Measurements from ENCODE around the gene CEND1.

The CEND1 gene

DNA sequence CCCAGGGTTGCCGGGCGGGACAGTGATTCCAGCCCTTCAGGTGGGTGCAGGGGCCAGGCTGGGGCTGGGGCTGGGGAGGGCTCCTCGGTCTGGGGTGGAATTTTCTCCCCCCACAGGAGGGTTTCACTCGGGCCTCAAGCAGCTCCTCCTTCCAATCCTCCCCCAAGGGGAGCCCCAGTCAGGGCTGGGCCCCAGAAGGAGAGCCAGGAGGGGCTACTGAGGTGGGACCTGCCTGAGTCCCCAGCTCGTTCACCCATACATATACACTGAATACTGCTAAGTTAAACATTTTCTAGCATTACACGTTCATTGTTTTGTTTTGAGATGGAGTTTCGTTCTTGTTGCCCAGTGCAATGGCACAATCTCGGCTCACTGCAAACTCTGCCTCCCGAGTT is 36.3 kb upstream of the CEND1 start:
- no peak for TF ChIP-seq POLR2AphosphoS5 (IDR thresholded peaks at IDR 0.05; ENCODE audit: low read depth, low read length)
- TF ChIP-seq TAF1 (IDR thresholded peaks at IDR 0.05; ENCODE audit: borderline replicate concordance, low read depth, low read length) = no peak
- TF ChIP-seq POLR2A (IDR thresholded peaks at IDR 0.05; ENCODE audit: low read depth, low read length) = no peak
- DNase-seq (ENCODE audit: insufficient read length) (no peak), FAIRE-seq (peak; percentile 21)

DNA sequence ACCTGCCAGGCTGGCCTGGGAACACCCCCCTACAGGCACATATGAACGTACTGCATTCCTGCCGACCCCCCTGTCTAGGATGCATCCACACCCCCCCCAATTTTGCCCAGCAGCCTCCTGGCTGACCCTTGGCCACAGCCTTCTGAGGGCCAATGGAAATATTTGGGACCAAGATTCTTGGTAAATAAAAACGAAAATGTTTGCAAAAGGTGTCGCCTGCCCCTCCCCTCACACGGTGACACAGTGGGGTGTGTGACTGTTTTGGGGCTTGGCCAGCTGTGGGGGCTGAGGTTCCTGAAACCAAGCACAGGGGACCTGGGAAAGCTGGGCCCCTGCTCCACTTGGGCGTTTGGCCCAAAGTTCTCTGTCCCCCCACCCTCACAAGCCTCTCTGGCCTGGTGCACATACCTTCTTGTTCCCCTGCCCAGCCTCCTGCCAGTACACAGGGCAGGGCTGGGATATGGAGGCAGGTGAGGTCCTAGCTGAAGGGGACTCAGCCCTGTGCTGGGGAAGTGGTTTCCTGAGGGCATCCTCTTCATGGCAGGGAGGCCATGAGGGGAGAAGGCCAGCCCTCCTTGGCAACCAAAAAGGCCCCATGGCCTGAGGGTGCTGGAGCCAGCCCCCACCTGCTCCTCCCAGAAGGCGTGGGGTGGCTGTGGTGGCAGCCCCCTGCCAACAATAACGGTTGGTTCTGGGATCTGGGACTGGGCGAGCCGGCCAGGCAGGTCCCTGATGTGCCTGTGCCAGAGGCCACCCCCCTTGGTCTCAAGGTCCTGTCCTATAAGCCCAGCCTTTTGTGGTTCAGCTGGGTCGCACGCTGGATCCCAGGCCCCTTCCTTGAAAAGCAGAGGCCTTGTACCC is 35.7 kb upstream of the CEND1 start:
- DNase-seq (ENCODE audit: insufficient read length) = no peak
- TF ChIP-seq POLR2AphosphoS5 (IDR thresholded peaks at IDR 0.05; ENCODE audit: low read depth, low read length) (no peak), POLR2A (IDR thresholded peaks at IDR 0.05; ENCODE audit: low read depth, low read length) (no peak), TAF1 (IDR thresholded peaks at IDR 0.05; ENCODE audit: borderline replicate concordance, low read depth, low read length) (no peak)
- no peak for FAIRE-seq

DNA sequence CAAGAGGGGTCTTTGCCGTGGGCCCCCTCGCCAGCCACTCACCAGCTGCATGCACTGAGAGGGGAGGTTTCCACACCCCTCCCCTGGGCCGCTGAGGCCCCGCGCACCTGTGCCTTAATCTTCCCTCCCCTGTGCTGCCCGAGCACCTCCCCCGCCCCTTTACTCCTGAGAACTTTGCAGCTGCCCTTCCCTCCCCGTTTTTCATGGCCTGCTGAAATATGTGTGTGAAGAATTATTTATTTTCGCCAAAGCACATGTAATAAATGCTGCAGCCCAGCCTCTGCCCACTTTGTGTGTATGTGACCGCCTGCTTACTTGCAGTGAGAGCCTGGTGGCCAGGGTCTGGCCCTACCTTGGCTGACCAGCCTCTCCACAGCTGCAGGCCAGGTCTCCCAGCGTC is 35.1 kb upstream of the CEND1 start:
- DNase-seq (ENCODE audit: insufficient read length) = no peak
- FAIRE-seq = no peak
- TF ChIP-seq TAF1 (IDR thresholded peaks at IDR 0.05; ENCODE audit: borderline replicate concordance, low read depth, low read length) (no peak), POLR2A (IDR thresholded peaks at IDR 0.05; ENCODE audit: low read depth, low read length) (no peak), POLR2AphosphoS5 (IDR thresholded peaks at IDR 0.05; ENCODE audit: low read depth, low read length) (no peak)

DNA sequence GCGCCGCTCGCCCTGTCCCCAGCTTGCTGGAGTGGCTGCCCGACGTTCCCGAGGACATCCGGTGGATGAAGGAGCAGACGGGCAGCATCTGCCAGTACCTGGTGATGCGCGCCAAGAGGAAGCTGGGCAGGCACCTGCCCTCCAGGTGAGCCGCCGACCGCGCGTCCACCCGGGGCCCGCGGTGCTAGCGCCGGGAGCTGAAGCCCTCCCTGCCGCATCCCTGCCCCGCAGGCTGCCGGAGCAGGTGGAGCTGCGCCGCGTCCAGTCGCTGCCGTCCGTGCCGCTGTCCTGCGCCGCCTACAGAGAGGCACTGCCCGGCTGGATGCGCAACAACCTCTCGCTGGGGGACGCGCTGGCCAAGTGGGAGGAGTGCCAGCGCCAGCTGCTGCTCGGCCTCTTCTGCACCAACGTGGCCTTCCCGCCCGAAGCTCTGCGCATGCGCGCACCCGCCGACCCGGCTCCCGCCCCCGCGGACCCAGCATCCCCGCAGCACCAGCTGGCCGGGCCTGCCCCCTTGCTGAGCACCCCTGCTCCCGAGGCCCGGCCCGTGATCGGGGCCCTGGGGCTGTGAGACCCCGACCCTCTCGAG is 34.5 kb upstream of the CEND1 start:
- DNase-seq (ENCODE audit: insufficient read length) (no peak), FAIRE-seq (no peak)
- no peak for TF ChIP-seq POLR2AphosphoS5 (IDR thresholded peaks at IDR 0.05; ENCODE audit: low read depth, low read length)
- no peak for TF ChIP-seq POLR2A (IDR thresholded peaks at IDR 0.05; ENCODE audit: low read depth, low read length)
- no peak for TF ChIP-seq TAF1 (IDR thresholded peaks at IDR 0.05; ENCODE audit: borderline replicate concordance, low read depth, low read length)

DNA sequence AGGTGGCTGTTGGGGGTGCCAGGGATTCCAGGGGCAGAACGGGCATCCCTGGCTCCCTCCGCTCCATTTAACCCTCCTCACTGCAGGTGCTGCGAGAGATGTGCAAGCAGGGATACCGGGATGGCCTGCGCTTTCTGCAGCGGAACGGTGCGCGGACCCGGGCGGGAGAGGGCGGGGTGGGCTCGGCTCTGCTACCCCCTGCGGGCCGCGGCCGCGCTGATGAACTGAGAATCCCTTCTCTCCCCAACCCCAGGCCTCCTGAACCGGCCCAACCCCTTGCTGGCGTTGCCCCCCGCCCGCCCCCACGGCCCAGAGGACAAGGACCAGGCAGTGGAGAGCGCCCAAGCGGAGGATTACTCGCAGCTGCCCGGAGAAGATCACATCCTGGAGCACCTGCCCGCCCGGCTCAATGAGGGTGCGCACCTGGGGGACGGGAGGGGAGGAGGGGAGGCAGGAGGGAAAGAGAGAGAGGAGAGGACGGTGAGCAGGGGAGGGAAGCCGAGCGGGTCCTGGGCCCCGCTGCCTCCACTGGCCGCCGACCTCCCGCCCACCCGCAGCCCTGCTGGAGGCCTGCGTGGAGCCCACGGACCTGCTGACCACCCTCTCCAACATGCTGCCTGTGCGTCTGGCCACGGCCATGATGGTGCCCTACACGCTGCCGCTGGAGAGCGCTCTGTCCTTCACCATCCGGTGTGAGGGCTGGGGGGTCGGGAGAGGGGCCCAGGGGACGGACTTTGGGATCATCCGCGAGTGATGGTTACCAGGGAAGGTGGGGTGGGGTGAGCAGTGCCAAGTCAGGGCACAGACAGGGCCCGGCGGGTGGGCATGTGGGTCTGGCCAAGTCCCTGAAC is 33.8 kb upstream of the CEND1 start:
- no peak for DNase-seq (ENCODE audit: insufficient read length)
- FAIRE-seq = no peak
- TF ChIP-seq POLR2A (IDR thresholded peaks at IDR 0.05; ENCODE audit: low read depth, low read length) (no peak), TAF1 (IDR thresholded peaks at IDR 0.05; ENCODE audit: borderline replicate concordance, low read depth, low read length) (no peak), POLR2AphosphoS5 (IDR thresholded peaks at IDR 0.05; ENCODE audit: low read depth, low read length) (no peak)

DNA sequence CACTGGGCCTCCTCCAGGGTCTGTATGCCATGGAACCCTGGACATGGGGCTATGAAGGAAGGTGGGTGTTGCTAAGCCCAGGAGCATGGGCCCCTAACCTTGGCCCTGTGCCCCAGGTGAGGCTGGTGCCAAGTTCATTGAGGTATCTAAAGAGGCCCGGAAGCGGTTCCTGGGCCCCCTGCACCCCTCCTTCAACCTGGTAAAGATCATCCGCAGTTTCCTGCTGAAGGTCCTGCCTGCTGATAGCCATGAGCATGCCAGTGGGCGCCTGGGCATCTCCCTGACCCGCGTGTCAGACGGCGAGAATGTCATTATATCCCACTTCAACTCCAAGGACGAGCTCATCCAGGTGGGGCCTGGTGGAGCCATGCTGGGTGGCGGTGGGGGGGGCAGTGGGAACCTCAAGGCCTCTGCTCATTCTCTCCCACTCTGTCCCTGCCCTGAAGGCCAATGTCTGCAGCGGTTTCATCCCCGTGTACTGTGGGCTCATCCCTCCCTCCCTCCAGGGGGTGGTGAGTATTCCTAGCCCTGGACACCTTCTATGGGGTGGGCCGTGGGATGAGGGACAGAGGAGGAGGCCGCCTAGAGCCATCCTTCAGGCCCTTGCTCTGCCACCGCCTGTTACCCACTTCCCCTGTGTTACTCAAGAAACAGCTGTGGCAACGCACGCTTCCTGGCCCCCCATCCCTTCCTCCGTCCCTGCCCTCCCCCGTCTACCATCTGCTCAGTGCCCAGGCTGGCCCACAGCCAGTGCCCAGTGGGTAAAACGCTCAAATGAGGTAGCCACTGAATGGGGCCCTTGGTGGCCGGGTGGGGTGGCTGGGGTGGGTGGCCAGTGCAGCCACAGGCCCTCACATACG is 31.9 kb upstream of the CEND1 start:
- no peak for TF ChIP-seq POLR2AphosphoS5 (IDR thresholded peaks at IDR 0.05; ENCODE audit: low read depth, low read length)
- no peak for TF ChIP-seq TAF1 (IDR thresholded peaks at IDR 0.05; ENCODE audit: borderline replicate concordance, low read depth, low read length)
- no peak for TF ChIP-seq POLR2A (IDR thresholded peaks at IDR 0.05; ENCODE audit: low read depth, low read length)
- FAIRE-seq = no peak
- DNase-seq (ENCODE audit: insufficient read length) = no peak

DNA sequence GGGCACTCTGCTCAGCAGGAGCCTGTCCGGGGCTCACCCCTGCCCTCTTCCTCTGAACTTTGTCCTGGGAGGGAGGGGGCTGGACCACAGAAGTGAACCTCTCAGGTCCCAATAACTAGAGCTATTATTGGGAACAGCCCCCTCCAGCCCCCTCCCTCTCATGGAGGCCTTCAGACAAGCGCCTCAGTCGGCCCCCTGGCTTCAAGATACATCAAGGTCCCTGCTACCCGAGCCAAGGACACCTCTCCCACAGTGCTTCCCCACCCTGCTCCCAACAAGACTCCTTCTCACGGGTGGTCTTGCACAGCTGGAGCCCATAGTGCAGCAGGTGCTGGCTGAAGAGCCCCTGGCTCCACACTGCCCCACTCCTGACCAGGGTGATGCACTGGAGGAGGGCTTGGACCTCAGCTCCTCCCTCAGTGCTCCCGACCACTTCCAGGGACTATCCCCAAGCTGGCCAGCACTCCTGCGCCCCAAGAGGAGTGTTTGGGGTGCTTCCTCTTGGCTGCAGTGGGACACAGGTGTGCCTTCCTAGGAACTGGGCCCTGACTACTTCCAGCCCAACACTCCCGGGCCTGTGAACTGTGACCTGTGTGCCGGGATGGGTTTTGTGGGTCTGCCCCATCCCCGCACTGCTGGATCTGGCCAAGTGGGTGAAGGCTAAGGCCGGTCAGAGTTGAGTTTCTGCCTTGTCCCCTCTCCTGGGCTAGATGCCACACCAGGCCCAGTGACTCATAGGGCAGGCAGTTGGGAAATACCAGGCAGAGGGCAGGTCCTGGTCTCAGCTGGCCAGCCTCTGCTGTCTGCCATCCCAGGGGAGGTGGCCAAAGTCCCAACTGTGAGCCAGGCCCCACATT is 31.0 kb upstream of the CEND1 start:
- DNase-seq (ENCODE audit: insufficient read length) (no peak), FAIRE-seq (no peak)
- TF ChIP-seq TAF1 (IDR thresholded peaks at IDR 0.05; ENCODE audit: borderline replicate concordance, low read depth, low read length) = no peak
- TF ChIP-seq POLR2AphosphoS5 (IDR thresholded peaks at IDR 0.05; ENCODE audit: low read depth, low read length) = no peak
- TF ChIP-seq POLR2A (IDR thresholded peaks at IDR 0.05; ENCODE audit: low read depth, low read length) = no peak

DNA sequence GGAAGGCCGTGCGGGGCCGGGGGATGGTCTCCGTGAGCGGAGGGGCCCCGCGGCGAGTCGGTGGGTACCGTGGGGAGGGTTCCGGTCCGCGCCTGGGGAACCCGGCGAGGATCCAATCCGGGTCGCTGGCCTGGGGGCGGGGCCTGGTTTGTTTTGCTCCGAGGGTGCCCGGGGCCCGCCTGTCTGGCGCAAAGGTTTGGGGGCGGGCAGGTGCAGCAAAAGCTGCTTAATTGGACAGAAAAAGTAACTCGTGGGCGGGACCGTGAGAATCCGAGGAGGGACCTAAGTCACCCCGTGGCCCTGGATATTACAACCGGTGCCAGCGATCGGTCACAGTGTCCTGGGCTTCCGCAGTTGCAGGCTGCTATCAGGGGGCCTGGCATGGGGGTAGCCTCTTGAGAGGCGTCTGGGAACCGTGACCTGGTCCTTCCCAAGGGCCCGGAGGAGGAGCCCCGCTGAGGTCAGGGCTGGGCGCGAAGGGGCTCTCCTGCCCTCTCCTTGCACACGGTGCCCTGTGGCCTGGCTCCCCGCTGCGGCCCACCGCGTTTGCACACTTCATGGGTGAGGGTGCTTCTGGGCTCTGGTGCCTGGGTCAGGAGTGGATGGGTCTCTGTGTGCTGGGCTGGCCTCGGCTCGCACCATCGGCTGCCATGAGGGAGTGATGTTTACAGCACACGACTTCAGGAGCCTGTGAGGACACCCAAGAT is 30.2 kb upstream of the CEND1 start:
- no peak for FAIRE-seq
- no peak for TF ChIP-seq POLR2AphosphoS5 (IDR thresholded peaks at IDR 0.05; ENCODE audit: low read depth, low read length)
- TF ChIP-seq TAF1 (IDR thresholded peaks at IDR 0.05; ENCODE audit: borderline replicate concordance, low read depth, low read length) = no peak
- TF ChIP-seq POLR2A (IDR thresholded peaks at IDR 0.05; ENCODE audit: low read depth, low read length) = no peak

DNA sequence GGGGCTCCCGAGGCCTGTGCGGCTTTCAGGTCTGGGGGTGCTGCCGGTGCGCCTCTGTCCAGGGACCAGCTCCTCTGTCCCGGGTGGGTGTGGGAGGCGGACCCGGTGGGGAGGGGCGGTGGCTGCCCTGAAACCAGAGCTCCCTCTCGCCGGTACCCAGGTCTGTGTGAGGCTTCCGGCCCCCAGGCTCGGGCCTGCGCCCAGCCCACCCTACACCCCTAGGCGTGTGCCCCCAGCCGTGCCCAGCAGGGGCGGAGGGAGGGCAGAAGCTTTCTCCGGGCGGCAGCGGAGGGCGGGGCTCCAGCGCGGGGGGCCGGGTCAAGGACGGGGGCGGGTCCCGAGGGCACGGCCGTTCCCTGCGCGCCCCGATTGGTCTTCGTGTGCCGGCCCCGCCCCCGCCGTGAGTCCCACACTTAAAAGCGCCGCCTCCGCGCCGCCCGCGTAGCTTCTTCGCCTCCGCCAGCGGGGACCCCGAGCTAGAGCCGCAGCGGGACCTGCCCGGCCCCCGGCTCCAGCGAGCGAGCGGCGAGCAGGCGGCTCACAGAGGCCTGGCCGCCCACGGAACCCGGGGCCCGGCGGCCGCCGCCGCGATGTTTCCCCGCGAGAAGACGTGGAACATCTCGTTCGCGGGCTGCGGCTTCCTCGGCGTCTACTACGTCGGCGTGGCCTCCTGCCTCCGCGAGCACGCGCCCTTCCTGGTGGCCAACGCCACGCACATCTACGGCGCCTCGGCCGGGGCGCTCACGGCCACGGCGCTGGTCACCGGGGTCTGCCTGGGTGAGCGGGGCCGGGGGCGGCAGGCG is 29.4 kb upstream of the CEND1 start:
- FAIRE-seq (peak; percentile 98), DNase-seq (ENCODE audit: insufficient read length) (peak; percentile 96)
- TF ChIP-seq TAF1 (IDR thresholded peaks at IDR 0.05; ENCODE audit: borderline replicate concordance, low read depth, low read length) (0 out of 2 replicates have a peak, but pooled peaks have one; percentile 59), POLR2AphosphoS5 (IDR thresholded peaks at IDR 0.05; ENCODE audit: low read depth, low read length) (peak; percentile 67), POLR2A (IDR thresholded peaks at IDR 0.05; ENCODE audit: low read depth, low read length) (peak; percentile 91)

More for the DNA sequence above, 30.2 kb upstream of the CEND1 start:
- peak; percentile 95 for DNase-seq (ENCODE audit: insufficient read length)
